Posterior vena cava (tissue), 2 donors: ENCODE results near the gene HFE. TPM values are rescaled to one million over a fixed set of nuclear protein-coding genes. Genes with fewer than 3 reads are reported as not detected.
"Not testable (repeated sequence)": the region's sequence is repeated elsewhere in the genome, so short reads cannot be mapped to it uniquely, and the experiment has no call there.

Source experiments
- DNase-seq: peaks from one replicate; pipeline ENCODE4 v3.0.0-alpha.2; 2020; ENCODE audit warnings: low spot score
- intact Hi-C, 2 donors: fragments of 100-400 bp; cut with DNase I; formaldehyde crosslinking; loops; one replicate each; pipeline versions ENCODE4 v1.14.1 to v1.14.2; 2022 to 2023
- total RNA-seq, 2 donors: library from RNA; stranded (reverse); fragmentation: NEBNext Ultra II Directional; extraction: Animal tissue kit (Norgen Biotek cat#: 25700); gene quantifications; one replicate each; pipeline ENCODE4 v1.2.1, GENCODE V29; 2021
- donor health status: DM: yes; HTN: yes; CAD: no.
- donor health status: DM: yes; HTN: yes; CAD: no.

HFE gene
- total RNA-seq, 2 donors from 2014 or later = 5.5 to 11.8 TPM

DNA sequence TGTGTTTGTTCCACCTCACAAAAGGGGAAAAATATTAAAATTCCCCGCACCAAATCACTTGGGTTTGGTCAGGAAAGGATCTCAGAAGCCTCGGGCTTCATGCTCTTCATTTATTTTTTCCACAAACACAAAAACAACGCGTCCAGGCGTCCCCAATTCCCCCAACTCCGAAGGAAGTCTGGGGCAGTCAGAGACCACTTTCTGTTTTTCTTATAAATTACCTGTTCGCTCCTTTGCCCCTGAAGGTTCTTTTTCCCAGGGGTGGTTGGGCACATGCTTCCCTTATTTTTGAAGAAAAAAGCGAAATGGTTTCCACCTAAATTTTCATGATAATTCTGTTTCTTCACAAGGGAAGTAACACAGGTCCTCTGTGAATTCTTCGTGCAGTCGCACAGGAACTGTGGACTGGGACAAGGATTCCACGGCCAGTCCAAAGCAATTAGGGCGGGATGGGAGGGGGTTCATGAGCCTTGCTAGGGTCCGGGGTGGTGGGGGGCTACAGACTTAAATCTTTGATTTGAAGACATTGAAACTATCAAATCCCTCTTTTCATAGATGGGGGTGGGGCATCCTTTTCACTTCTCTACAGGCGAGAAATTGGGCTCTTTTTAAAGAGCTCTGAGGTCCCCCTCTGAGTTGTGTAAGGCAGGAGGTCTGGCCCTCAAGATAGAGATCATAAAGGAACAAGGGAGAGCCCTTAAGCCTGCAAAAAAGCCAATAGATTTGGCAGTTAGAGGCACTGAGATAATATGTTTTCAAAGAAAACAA, 30.5 kb upstream of the HFE start:
- intact Hi-C loops = no loop called here
- no peak for DNase-seq

- no peak for DNase-seq
- intact Hi-C loops = no loop called here
These were observed 29.3 kb upstream of the HFE start for GRCh38 chr6:26057899-26058298.

GRCh38 chr6:26058477-26059033, 28.7 kb upstream of the HFE start:
- intact Hi-C loops, DNase-seq: not testable (repeated sequence)

GRCh38 chr6:26059941-26060340, 27.3 kb upstream of the HFE start:
- intact Hi-C loops = no loop called here

GRCh38 chr6:26064619-26065257, 22.5 kb upstream of the HFE start:
- intact Hi-C loops = loop anchor here in 1 of 2 donors (2.0 kb wide), 1 partner anchor 32 kb away; no protein-coding TSS in a partner anchor
- no peak for DNase-seq

More at GRCh38 chr6:26059941-26060340, 27.3 kb upstream of the HFE start:
- DNase-seq = no peak

DNA sequence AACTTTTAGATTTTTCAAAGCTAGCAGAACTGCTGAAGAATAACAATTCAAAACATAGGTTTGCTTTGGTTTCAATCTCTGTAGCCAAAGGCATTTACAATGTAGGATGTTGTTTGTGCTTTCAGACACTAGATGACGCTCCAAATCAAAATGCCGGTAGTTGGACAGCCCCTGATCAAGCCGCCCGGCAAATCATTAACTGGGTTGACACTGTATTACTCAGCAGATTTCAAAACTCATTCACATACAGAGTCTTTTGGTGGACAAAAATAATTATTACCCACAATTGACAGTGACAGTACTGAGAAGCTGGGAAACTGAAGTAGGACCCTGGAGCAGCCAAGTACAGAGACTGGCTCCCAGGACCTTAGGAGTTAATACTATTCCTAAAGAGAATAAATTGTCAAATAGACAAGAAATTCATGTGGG, 21.3 kb upstream of the HFE start:
- intact Hi-C loops = loop anchor here (2.0 kb wide), 2 partner anchors 27 to 31 kb away; no protein-coding TSS in a partner anchor
- DNase-seq = no peak

DNA sequence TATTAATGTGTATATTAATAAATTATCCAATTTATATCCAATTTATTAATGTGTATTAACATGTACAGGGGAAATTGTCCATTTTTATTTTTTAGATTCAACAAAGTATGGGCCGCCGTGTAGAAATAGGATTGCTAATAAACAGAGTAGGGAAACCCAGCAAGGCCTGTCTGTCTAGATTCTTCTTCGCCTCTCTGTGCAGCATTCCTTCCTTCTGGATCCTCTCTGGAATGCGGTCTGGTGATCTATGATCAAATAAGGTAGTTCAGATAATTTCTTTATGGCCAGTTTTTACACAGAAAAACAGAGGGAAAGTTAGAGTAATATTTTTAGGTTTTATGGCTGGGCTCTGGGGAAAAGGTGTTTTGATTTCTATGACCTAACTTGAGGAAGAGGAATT, 19.9 kb upstream of the HFE start:
- no peak for DNase-seq
- intact Hi-C loops = loop anchor here in 1 of 2 donors (2.0 kb wide), 1 partner anchor 25 kb away; no protein-coding TSS in a partner anchor

DNA sequence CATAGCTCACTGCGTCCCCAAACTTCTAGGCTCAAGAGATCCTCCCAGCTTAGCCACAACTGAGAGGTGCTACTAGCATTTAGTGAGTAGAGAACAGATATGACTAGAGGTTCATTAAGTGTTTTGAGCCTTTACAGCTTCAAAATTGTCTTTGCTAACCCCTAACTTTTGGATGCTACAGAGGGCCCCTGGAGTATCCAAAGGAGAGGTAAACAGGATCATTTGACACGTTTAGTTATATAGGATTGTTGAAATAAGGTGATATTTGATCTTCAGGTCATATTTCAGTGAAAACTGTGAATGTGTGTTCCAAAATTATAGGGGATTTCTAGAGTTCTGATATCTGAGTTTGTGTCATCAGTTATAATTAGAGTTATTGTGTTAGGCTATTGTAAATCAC, 19.2 kb upstream of the HFE start:
- intact Hi-C loops = no loop called here
- no peak for DNase-seq

GRCh38 chr6:26071135-26071534, 16.1 kb upstream of the HFE start:
- DNase-seq = no peak
- intact Hi-C loops = no loop called here

GRCh38 chr6:26075063-26075717, 12.0 kb upstream of the HFE start:
- intact Hi-C loops = no loop called here
- DNase-seq = no peak

GRCh38 chr6:26078066-26078465, 9.2 kb upstream of the HFE start:
- intact Hi-C loops, DNase-seq: not testable (repeated sequence)

- DNase-seq, intact Hi-C loops: not testable (repeated sequence)
These were observed 6.1 kb upstream of the HFE start for GRCh38 chr6:26081096-26081495.

DNA sequence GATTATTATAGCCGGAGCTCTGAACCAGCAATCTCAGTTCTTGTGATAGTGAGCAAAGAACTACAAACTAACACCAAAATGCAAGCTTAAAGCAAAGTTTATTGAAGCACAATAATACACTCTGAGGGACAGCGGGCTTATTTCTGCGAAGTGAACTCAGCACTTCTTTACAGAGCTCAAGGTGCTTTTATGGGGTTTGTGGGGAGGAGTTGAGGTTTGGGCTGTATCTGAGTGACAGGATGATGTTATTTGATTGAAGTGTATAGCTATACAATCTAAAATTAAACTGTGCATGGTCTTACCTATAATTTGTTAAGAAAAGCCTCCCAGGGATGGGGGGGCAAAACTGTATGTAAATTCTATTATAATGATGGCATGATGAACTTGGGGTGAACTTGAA, 1.0 kb upstream of the HFE start:
- DNase-seq = no peak
- intact Hi-C loops = no loop called here

GRCh38 chr6:26088344-26088743, 1.1 kb downstream of the HFE start:
- no peak for DNase-seq

GRCh38 chr6:26089272-26089671, 2.0 kb downstream of the HFE start:
- intact Hi-C loops = no loop called here
- no peak for DNase-seq

More at GRCh38 chr6:26088344-26088743, 1.1 kb downstream of the HFE start:
- intact Hi-C loops = no loop called here

DNA sequence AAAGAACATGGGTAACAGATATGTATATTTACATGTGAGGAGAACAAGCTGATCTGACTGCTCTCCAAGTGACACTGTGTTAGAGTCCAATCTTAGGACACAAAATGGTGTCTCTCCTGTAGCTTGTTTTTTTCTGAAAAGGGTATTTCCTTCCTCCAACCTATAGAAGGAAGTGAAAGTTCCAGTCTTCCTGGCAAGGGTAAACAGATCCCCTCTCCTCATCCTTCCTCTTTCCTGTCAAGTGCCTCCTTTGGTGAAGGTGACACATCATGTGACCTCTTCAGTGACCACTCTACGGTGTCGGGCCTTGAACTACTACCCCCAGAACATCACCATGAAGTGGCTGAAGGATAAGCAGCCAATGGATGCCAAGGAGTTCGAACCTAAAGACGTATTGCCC, 5.2 kb downstream of the HFE start:
- DNase-seq = no peak
- intact Hi-C loops = loop anchor here in 1 of 2 donors (2.0 kb wide), 1 partner anchor 26 kb away; no protein-coding TSS in a partner anchor

- intact Hi-C loops = no loop called here
- no peak for DNase-seq
These were observed 6.8 kb downstream of the HFE start for GRCh38 chr6:26094036-26094435.

- intact Hi-C loops = loop anchor here in 1 of 2 donors (2.0 kb wide), 1 partner anchor 33 kb away; no protein-coding TSS in a partner anchor
- DNase-seq = no peak
These were observed 10.1 kb downstream of the HFE start for GRCh38 chr6:26097268-26097875.

- intact Hi-C loops = no loop called here
- no peak for DNase-seq
These were observed 16.0 kb downstream of the HFE start for GRCh38 chr6:26103141-26103769.
